Osteocyte (in vitro differentiated cells): Measurements from ENCODE around the gene SYT11. TPM values are rescaled to one million over a fixed set of nuclear protein-coding genes. Genes with fewer than 3 reads are reported as not detected.
"Not testable (repeated sequence)": the region's sequence is repeated elsewhere in the genome, so short reads cannot be mapped to it uniquely, and the experiment has no call there.

Experiments used
- DNase-seq: peaks from one replicate; pipeline ENCODE4 v3.0.0; 2021; ENCODE audit warnings: mixed read lengths; ENCODE audit not compliant: unreplicated experiment; ENCODE audit errors: extremely low spot score
- H3K27ac Mint-ChIP-seq: one replicate; pipeline ENCODE4 v1.8.0; 2021; ENCODE audit warnings: mild to moderate bottlenecking, mixed read lengths; ENCODE audit not compliant: unreplicated experiment
- H3K27me3 Mint-ChIP-seq: one replicate; pipeline ENCODE4 v1.8.0; 2021; ENCODE audit warnings: mixed read lengths; ENCODE audit not compliant: unreplicated experiment
- H3K36me3 Mint-ChIP-seq: one replicate; pipeline ENCODE4 v1.8.0; 2021; ENCODE audit warnings: mixed read lengths; ENCODE audit not compliant: unreplicated experiment
- H3K4me1 Mint-ChIP-seq: one replicate; pipeline ENCODE4 v1.8.0; 2021; ENCODE audit warnings: mixed read lengths; ENCODE audit not compliant: unreplicated experiment
- H3K4me3 Mint-ChIP-seq: one replicate; pipeline ENCODE4 v1.8.0; 2021; ENCODE audit warnings: mild to moderate bottlenecking, moderate library complexity, mixed read lengths; ENCODE audit not compliant: unreplicated experiment
- H3K9me3 Mint-ChIP-seq: one replicate; pipeline ENCODE4 v1.8.0; 2021; ENCODE audit warnings: mixed read lengths; ENCODE audit not compliant: unreplicated experiment
- total RNA-seq: library from RNA; stranded (reverse); gene quantifications from 2 replicates; pipeline ENCODE4 v1.2.1, GENCODE V29; 2021
- TF ChIP-seq, protein P1 (sequence below): fragments of 200-600 bp; sonication (generic); IDR thresholded peaks from 2 replicates; pipeline ENCODE4 v1.5.0; 2021; ENCODE audit warnings: antibody characterized with exemption, mild to moderate bottlenecking, moderate library complexity

The SYT11 gene
- total RNA-seq, 1 donor from 2014 or later: 5.3 TPM

DNA sequence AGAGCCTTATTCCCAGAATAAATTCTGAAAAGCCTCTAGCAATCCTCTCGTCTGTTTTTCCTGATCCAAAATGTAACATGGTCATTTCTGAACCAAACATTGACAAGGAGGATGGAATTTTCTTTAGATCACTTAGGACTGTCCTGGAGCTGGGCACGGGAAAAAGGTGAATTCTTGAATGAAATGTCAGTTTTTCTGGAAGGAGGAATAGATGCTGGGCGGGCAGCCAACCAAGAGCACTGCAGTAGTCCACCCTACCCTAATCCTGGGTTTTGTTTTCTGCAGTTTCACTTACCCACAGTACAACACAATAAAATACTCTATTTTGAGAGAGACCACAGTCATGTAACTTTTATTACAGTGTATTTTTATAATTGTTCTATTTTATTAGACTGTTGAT, 30.9 kb downstream of the SYT11 start:
- Mint-ChIP-seq H3K36me3 (no peaks in the 10 kb centered on the region), H3K27ac (no peak overlapping the region), H3K9me3 (no peaks in the 10 kb centered on the region), H3K4me3 (no peak overlapping the region), H3K4me1 (peaks cover 31% of the 10 kb centered on the region), H3K27me3 (no peaks in the 10 kb centered on the region)
- no peak for DNase-seq
- TF ChIP-seq, protein P1, sequence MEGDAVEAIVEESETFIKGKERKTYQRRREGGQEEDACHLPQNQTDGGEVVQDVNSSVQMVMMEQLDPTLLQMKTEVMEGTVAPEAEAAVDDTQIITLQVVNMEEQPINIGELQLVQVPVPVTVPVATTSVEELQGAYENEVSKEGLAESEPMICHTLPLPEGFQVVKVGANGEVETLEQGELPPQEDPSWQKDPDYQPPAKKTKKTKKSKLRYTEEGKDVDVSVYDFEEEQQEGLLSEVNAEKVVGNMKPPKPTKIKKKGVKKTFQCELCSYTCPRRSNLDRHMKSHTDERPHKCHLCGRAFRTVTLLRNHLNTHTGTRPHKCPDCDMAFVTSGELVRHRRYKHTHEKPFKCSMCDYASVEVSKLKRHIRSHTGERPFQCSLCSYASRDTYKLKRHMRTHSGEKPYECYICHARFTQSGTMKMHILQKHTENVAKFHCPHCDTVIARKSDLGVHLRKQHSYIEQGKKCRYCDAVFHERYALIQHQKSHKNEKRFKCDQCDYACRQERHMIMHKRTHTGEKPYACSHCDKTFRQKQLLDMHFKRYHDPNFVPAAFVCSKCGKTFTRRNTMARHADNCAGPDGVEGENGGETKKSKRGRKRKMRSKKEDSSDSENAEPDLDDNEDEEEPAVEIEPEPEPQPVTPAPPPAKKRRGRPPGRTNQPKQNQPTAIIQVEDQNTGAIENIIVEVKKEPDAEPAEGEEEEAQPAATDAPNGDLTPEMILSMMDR: no peak

DNA sequence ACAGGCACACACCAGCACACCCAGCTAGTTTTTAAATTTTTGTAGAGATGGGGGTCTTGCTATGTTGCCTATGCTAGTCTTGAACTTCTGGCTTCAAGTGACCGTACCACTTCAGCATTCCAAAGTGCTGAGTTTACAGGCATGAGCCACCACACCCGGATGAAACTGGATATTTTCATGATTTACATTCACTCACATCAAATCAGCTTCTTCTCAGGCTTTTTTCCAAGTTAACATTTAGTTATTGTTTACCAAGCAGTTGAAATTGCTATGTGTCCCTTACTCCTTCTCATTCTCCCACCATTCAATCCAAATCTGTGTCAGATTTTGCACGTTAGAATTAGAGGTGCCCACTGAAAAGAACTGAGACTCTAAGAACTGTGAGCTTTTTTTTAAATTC, 33.4 kb downstream of the SYT11 start:
- Mint-ChIP-seq H3K4me1 (peaks cover 31% of the 10 kb centered on the region), H3K36me3 (peaks cover 8% of the 10 kb centered on the region), H3K27me3 (no peaks in the 10 kb centered on the region), H3K27ac (peak overlapping the region; percentile 86), H3K9me3 (no peaks in the 10 kb centered on the region), H3K4me3 (no peak overlapping the region)
- TF ChIP-seq, protein P1: no peak
- no peak for DNase-seq

DNA sequence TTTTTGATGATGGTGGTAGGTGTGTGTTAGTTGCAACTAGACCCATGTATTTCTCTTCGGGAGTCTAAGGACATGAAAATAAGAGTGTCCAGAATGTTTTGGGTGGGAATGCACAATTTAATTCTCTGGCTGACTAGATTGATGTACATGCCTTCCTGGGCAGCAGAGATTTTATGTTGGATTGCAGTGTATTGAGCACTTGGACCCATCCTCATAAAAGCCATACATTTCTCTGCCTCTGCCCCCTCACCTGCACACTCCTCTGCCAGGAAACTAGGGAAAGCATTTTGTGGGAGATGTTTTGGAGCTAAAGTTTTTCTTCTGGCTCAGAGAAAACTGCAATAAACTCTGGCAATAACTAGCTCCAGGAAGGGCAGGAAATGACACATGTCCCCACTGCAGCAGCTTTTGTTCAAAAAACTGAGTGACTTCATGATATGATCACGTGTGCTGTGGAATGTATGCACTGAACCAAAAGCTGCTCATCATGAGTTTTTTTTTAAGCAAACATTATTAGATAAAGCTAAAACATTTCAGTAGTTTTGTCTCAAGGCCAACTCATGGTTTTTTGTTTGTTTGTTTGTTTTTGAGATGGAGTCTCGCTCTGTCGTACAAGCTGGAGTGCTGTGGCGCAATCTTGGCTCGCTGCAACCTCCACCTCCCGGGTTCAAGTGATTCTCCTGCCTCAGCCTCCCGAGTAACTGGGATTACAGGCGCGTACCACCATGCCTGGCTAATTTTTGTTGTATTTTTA, 34.2 kb downstream of the SYT11 start:
- H3K9me3 Mint-ChIP-seq: no peaks in the 10 kb centered on the region
- peaks cover 11% of the 10 kb centered on the region for H3K36me3 Mint-ChIP-seq
- peak overlapping the region; percentile 86 for H3K27ac Mint-ChIP-seq
- peak overlapping the region; percentile 4 for H3K4me3 Mint-ChIP-seq
- no peaks in the 10 kb centered on the region for H3K27me3 Mint-ChIP-seq
- H3K4me1 Mint-ChIP-seq: peaks cover 26% of the 10 kb centered on the region
- TF ChIP-seq, protein P1: no peak
- DNase-seq: no peak

DNA sequence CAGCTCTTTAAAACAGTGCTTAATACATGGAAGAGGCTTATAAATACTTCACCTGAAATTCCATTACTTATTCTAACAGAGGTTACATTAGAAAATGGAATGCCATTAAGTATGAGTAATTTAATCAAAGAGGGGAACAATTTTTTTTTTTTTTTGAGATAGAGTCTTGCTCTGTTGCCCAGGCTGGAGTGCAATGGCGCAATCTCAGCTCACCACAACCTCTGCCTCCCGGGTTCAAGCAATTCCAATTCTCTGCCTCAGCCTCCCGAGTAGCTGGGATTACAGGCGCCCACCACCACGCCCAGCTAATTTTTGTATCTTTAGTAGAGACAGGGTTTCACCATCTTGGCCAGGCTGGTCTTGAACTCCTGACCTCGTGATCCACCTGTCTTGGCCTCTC, 36.2 kb downstream of the SYT11 start:
- H3K4me3 Mint-ChIP-seq, H3K27me3 Mint-ChIP-seq, H3K9me3 Mint-ChIP-seq, H3K27ac Mint-ChIP-seq, DNase-seq: not testable (repeated sequence)
- Mint-ChIP-seq H3K4me1 (peaks cover 20% of the 10 kb centered on the region), H3K36me3 (peaks cover 30% of the 10 kb centered on the region)

DNA sequence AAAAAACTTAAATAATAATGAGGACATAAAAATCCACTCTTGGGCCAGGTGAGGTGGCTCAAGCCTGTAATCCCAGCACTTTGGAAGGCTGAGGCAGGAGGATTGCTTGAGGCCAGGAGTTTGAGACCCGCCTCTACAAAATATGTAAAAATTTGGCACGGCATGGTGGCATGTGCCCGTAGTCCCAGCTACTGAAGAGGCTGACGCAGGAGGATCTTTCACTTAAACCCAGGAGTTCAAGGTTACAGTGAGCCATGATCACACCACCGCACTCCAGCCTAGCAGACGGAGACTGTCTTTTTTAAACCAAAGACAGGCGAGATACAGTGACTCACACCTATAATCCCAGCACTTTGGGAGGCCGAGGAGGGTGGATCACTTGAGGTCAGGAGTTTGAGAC, 37.1 kb downstream of the SYT11 start:
- not testable (repeated sequence) for DNase-seq, H3K9me3 Mint-ChIP-seq, H3K27ac Mint-ChIP-seq, H3K27me3 Mint-ChIP-seq, H3K4me3 Mint-ChIP-seq
- peaks cover 20% of the 10 kb centered on the region for H3K4me1 Mint-ChIP-seq
- H3K36me3 Mint-ChIP-seq: peaks cover 31% of the 10 kb centered on the region

DNA sequence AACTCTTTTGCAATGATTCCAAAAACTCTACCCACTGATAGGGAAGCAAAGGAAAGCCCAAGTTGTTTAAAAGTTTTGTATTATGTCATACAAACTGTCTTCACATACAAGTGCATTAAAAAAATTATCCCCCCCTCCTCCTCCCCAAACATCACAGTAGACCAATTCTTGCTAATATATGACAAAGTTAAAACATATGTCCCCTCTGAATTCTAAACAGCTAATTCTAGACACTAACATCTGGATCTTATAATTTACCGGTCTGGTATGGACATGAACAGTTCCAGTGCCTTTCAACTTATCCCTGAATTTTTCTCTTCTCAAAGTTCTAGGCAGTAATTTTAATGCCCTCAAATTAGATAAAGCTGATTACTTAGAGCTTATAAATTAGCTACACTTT, 38.4 kb downstream of the SYT11 start:
- no peaks in the 10 kb centered on the region for H3K27me3 Mint-ChIP-seq
- DNase-seq: no peak
- H3K27ac Mint-ChIP-seq: peak overlapping the region; percentile 31

More for the DNA sequence above, 38.4 kb downstream of the SYT11 start:
- Mint-ChIP-seq H3K36me3 (peaks cover 34% of the 10 kb centered on the region), H3K4me1 (peaks cover 15% of the 10 kb centered on the region), H3K4me3 (no peak overlapping the region), H3K9me3 (no peaks in the 10 kb centered on the region)
- TF ChIP-seq, protein P1: no peak
